ENCODE results near the gene HHIP.

Gene HHIP

GRCh38 chr4:144729175-144729574 is 83.2 kb downstream of the HHIP start:
- Histone ChIP-seq H3K4me2 (ENCODE audit: low read length) (no peak overlapping the region), H3K27ac (ENCODE audit: low read depth, low read length, poor library complexity, severe bottlenecking) (no peak overlapping the region), H3K4me3 (ENCODE audit: low read depth, low read length, poor library complexity, severe bottlenecking) (no peak overlapping the region), H3F3A (ENCODE audit: insufficient read depth, low read length) (no peaks in the 10 kb centered on the region), H3K79me2 (ENCODE audit: insufficient read depth, low read length) (no peaks in the 10 kb centered on the region), H3K4me1 (ENCODE audit: insufficient read depth, low read length, severe bottlenecking) (no peaks in the 10 kb centered on the region), H3K9me2 (ENCODE audit: low read depth, low read length) (no peaks in the 10 kb centered on the region), H3K27me3 (ENCODE audit: insufficient read depth, low read length) (0 out of 2 replicates have a peak, but pooled peaks cover 4% of the 10 kb centered on the region), H3K36me3 (ENCODE audit: insufficient read depth, low read length) (no peaks in the 10 kb centered on the region), H4K20me1 (ENCODE audit: insufficient read depth, low read length) (no peaks in the 10 kb centered on the region), H3K9me3 (ENCODE audit: low read length) (no peaks in the 10 kb centered on the region), H2AFZ (ENCODE audit: low read length) (no peak overlapping the region), H3K9ac (ENCODE audit: low read length) (no peak overlapping the region)
- TF ChIP-seq EZH2 (IDR thresholded peaks at IDR 0.05; ENCODE audit: borderline replicate concordance, low read length) (no peak), CTCF (IDR thresholded peaks at IDR 0.05; ENCODE audit: low read length) (no peak)

GRCh38 chr4:144732584-144733428 is 86.8 kb downstream of the HHIP start:
- H4K20me1 ChIP-seq (ENCODE audit: insufficient read depth, low read length): no peaks in the 10 kb centered on the region
- H3F3A ChIP-seq (ENCODE audit: insufficient read depth, low read length): no peaks in the 10 kb centered on the region
- H3K9me2 ChIP-seq (ENCODE audit: low read depth, low read length): no peaks in the 10 kb centered on the region
- H3K4me1 ChIP-seq (ENCODE audit: insufficient read depth, low read length, severe bottlenecking): no peaks in the 10 kb centered on the region
- H3K36me3 ChIP-seq (ENCODE audit: insufficient read depth, low read length): no peaks in the 10 kb centered on the region
- no peak overlapping the region for H3K4me2 ChIP-seq (ENCODE audit: low read length)
- no peak for TF ChIP-seq EZH2 (IDR thresholded peaks at IDR 0.05; ENCODE audit: borderline replicate concordance, low read length)
- TF ChIP-seq CTCF (IDR thresholded peaks at IDR 0.05; ENCODE audit: low read length): no peak
- no peak overlapping the region for H3K9ac ChIP-seq (ENCODE audit: low read length)
- no peak overlapping the region for H3K4me3 ChIP-seq (ENCODE audit: low read depth, low read length, poor library complexity, severe bottlenecking)
- no peaks in the 10 kb centered on the region for H3K27me3 ChIP-seq (ENCODE audit: insufficient read depth, low read length)
- no peak overlapping the region for H2AFZ ChIP-seq (ENCODE audit: low read length)
- H3K79me2 ChIP-seq (ENCODE audit: insufficient read depth, low read length): no peaks in the 10 kb centered on the region
- H3K27ac ChIP-seq (ENCODE audit: low read depth, low read length, poor library complexity, severe bottlenecking): no peak overlapping the region
- H3K9me3 ChIP-seq (ENCODE audit: low read length): no peaks in the 10 kb centered on the region

- H3K9me2 ChIP-seq (ENCODE audit: low read depth, low read length): no peaks in the 10 kb centered on the region
- H3F3A ChIP-seq (ENCODE audit: insufficient read depth, low read length): no peaks in the 10 kb centered on the region
- no peaks in the 10 kb centered on the region for H3K36me3 ChIP-seq (ENCODE audit: insufficient read depth, low read length)
- H3K79me2 ChIP-seq (ENCODE audit: insufficient read depth, low read length): no peaks in the 10 kb centered on the region
- H3K9ac ChIP-seq (ENCODE audit: low read length): no peak overlapping the region
- H3K4me3 ChIP-seq (ENCODE audit: low read depth, low read length, poor library complexity, severe bottlenecking): no peak overlapping the region
- H3K9me3 ChIP-seq (ENCODE audit: low read length): no peaks in the 10 kb centered on the region
- H2AFZ ChIP-seq (ENCODE audit: low read length): no peak overlapping the region
- no peak overlapping the region for H3K4me2 ChIP-seq (ENCODE audit: low read length)
- no peak overlapping the region for H3K27ac ChIP-seq (ENCODE audit: low read depth, low read length, poor library complexity, severe bottlenecking)
- no peaks in the 10 kb centered on the region for H3K4me1 ChIP-seq (ENCODE audit: insufficient read depth, low read length, severe bottlenecking)
- no peaks in the 10 kb centered on the region for H4K20me1 ChIP-seq (ENCODE audit: insufficient read depth, low read length)
- no peaks in the 10 kb centered on the region for H3K27me3 ChIP-seq (ENCODE audit: insufficient read depth, low read length)
- no peak for TF ChIP-seq EZH2 (IDR thresholded peaks at IDR 0.05; ENCODE audit: borderline replicate concordance, low read length)
- TF ChIP-seq CTCF (IDR thresholded peaks at IDR 0.05; ENCODE audit: low read length): no peak
Measured at GRCh38 chr4:144733566-144733965, 87.6 kb downstream of the HHIP start.
